Gastroesophageal sphincter (tissue), 3 donors: ENCODE data around the gene CDH23.

Experiments
- CTCF ChIP-seq, 4 experiments: fragments of 200-600 bp in 2 of 4; fragments of 450-650 bp in 2 of 4; sonication (generic) in 1 of 4; IDR thresholded peaks; one replicate each; pipeline ENCODE4 v1.5.1; 2017 to 2019; ENCODE audit warnings: antibody characterized with exemption in 4 of 4, mild to moderate bottlenecking in 2 of 4, moderate library complexity in 2 of 4
- EP300 ChIP-seq: sonication (generic); formaldehyde crosslinking; IDR thresholded peaks from one replicate; pipeline ENCODE4 v1.6.1; 2017; ENCODE audit warnings: antibody characterized with exemption, mild to moderate bottlenecking

- TF ChIP-seq EP300 (no peak), CTCF (IDR thresholded peaks at IDR 0.05) (no peak)
Measured at GRCh38 chr10:71782917-71783490, 386.3 kb downstream of the CDH23 start.
